ENCODE measurements around the gene FBXW8.

FBXW8 gene

GRCh38 chr12:116933512-116934246 lies 22.9 kb downstream of the FBXW8 start:
- H3K4me3 ChIP-seq (ENCODE audit: low read depth, low read length) = no peak overlapping the region
- TF ChIP-seq CTCF (IDR thresholded peaks at IDR 0.05; ENCODE audit: low read depth, low read length) = no peak

GRCh38 chr12:116934908-116935705 lies 24.4 kb downstream of the FBXW8 start:
- no peak for TF ChIP-seq CTCF (IDR thresholded peaks at IDR 0.05; ENCODE audit: low read depth, low read length)
- H3K4me3 ChIP-seq (ENCODE audit: low read depth, low read length) = no peak overlapping the region

- TF ChIP-seq CTCF (IDR thresholded peaks at IDR 0.05; ENCODE audit: low read depth, low read length) = no peak
- no peak overlapping the region for H3K4me3 ChIP-seq (ENCODE audit: low read depth, low read length)
Measured at GRCh38 chr12:116937640-116938039, 26.9 kb downstream of the FBXW8 start.

- no peak overlapping the region for H3K4me3 ChIP-seq (ENCODE audit: low read depth, low read length)
- no peak for TF ChIP-seq CTCF (IDR thresholded peaks at IDR 0.05; ENCODE audit: low read depth, low read length)
Measured at GRCh38 chr12:116939734-116940133, 29.0 kb downstream of the FBXW8 start.

- no peak for TF ChIP-seq CTCF (IDR thresholded peaks at IDR 0.05; ENCODE audit: low read depth, low read length)
Measured at GRCh38 chr12:116941188-116941587, 30.4 kb downstream of the FBXW8 start.

GRCh38 chr12:116943419-116944372 lies 32.9 kb downstream of the FBXW8 start:
- no peak overlapping the region for H3K4me3 ChIP-seq (ENCODE audit: low read depth, low read length)
- no peak for TF ChIP-seq CTCF (IDR thresholded peaks at IDR 0.05; ENCODE audit: low read depth, low read length)

More at GRCh38 chr12:116941188-116941587, 30.4 kb downstream of the FBXW8 start:
- H3K4me3 ChIP-seq (ENCODE audit: low read depth, low read length) = no peak overlapping the region

Measured in WI38 (cell line).